Sigmoid colon (tissue), 7 donors: ENCODE data around the gene SMARCAL1. TPM values are rescaled to one million over a fixed set of nuclear protein-coding genes. Genes with fewer than 3 reads are reported as not detected.

Source experiments
- DNase-seq: peaks from one replicate; pipeline ENCODE4 v3.0.0-alpha.2; 2019
- H3K27ac ChIP-seq, 4 donors: fragments of 200-600 bp; sonication (generic); one replicate each; pipeline ENCODE4 v1.5.1; 2016 to 2019; ENCODE audit warnings: mild to moderate bottlenecking in 1 of 4
- H3K27me3 ChIP-seq, 3 donors: fragments of 200-600 bp; sonication (generic); one replicate each; pipeline ENCODE4 v1.5.1; 2019; ENCODE audit warnings: mild to moderate bottlenecking in 1 of 3
- H3K36me3 ChIP-seq, 4 donors: fragments of 200-600 bp; sonication (generic); one replicate each; pipeline ENCODE4 v1.5.1; 2016 to 2019
- H3K4me1 ChIP-seq, 4 donors: fragments of 200-600 bp; sonication (generic); one replicate each; pipeline ENCODE4 v1.5.1; 2017 to 2019
- H3K4me3 ChIP-seq, 4 donors: fragments of 200-600 bp; sonication (generic); one replicate each; pipeline ENCODE4 v1.5.1; 2017 to 2019; ENCODE audit warnings: mild to moderate bottlenecking in 2 of 4, moderate library complexity in 1 of 4
- H3K9me3 ChIP-seq, 4 donors: fragments of 200-600 bp in 3 of 4; sonication (generic) in 3 of 4; one replicate each; pipeline versions ENCODE4 v1.5.1 to v1.6.1; 2013 to 2019
- EP300 ChIP-seq, 4 donors: sonication (generic); formaldehyde crosslinking; IDR thresholded peaks; one replicate each; pipeline ENCODE4 v1.6.1; 2017; ENCODE audit warnings: antibody characterized with exemption in 4 of 4
- POLR2A ChIP-seq, 2 donors: fragments of 450-650 bp; IDR thresholded peaks; one replicate each; pipeline ENCODE4 v1.6.1; 2016; ENCODE audit warnings: antibody characterized with exemption in 2 of 2, mild to moderate bottlenecking in 2 of 2, moderate library complexity in 2 of 2
- POLR2AphosphoS5 ChIP-seq, 4 donors: sonication (generic); formaldehyde crosslinking; IDR thresholded peaks; one replicate each; pipeline ENCODE4 v1.6.1; 2017; ENCODE audit warnings: antibody characterized with exemption in 4 of 4
- WGBS, 2 donors: extraction: QIAGEN DNeasy Blood & Tissue Kit; methylation state at CpG; one replicate each; pipeline ENCODE4 v1.1.7; 2013; 5-methylcytosine and 5-hydroxymethylcytosine counted together
- intact Hi-C: fragments of 100-400 bp; cut with DNase I; formaldehyde crosslinking; loops from one replicate; pipeline ENCODE4 v1.15.1; 2023
- polyA plus RNA-seq, 3 donors: library from polyadenylated mRNA; stranded (reverse); fragments of 200-250 nt; gene quantifications; one replicate each; pipeline ENCODE4 v1.2.3, GENCODE V29; 2013
- total RNA-seq, 4 donors: library from RNA; depleted of rRNA; stranded (reverse); fragments of >200 nt; gene quantifications; one replicate each; pipeline ENCODE4 v1.1.0, GENCODE V29; 2016
- TF ChIP-seq, protein P1 (sequence below), 4 experiments: fragments of 450-650 bp in 3 of 4; fragments of 200-600 bp in 1 of 4; IDR thresholded peaks; one replicate each; pipeline ENCODE4 v1.5.1; 2016 to 2019; ENCODE audit warnings: antibody characterized with exemption in 4 of 4, mild to moderate bottlenecking in 3 of 4, moderate library complexity in 2 of 4
- donor health status: healthy with polysubstance abuse.
- donor health status: Bipolar disorder and iron deficiency.
- donor health status: healthy.

The SMARCAL1 gene
- total and polyA plus RNA-seq, 7 donors = 7.5 to 21.3 (median 12.3) TPM

GRCh38 chr2:216525972-216526371 lies 113.7 kb downstream of the SMARCAL1 start:
- no peaks in the 10 kb centered on the region for H3K9me3 ChIP-seq
- no peak overlapping the region for H3K4me3 ChIP-seq
- DNase-seq = no peak
- H3K4me1 ChIP-seq = no peaks in the 10 kb centered on the region
- H3K27ac ChIP-seq = no peak overlapping the region
- no peaks in the 10 kb centered on the region for H3K27me3 ChIP-seq
- TF ChIP-seq, protein P1, sequence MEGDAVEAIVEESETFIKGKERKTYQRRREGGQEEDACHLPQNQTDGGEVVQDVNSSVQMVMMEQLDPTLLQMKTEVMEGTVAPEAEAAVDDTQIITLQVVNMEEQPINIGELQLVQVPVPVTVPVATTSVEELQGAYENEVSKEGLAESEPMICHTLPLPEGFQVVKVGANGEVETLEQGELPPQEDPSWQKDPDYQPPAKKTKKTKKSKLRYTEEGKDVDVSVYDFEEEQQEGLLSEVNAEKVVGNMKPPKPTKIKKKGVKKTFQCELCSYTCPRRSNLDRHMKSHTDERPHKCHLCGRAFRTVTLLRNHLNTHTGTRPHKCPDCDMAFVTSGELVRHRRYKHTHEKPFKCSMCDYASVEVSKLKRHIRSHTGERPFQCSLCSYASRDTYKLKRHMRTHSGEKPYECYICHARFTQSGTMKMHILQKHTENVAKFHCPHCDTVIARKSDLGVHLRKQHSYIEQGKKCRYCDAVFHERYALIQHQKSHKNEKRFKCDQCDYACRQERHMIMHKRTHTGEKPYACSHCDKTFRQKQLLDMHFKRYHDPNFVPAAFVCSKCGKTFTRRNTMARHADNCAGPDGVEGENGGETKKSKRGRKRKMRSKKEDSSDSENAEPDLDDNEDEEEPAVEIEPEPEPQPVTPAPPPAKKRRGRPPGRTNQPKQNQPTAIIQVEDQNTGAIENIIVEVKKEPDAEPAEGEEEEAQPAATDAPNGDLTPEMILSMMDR (IDR thresholded peaks at IDR 0.05) = no peak
- TF ChIP-seq POLR2A (IDR thresholded peaks at IDR 0.05) (no peak), EP300 (IDR thresholded peaks at IDR 0.05) (no peak)
- WGBS, 2 donors = 75 to 85% methylated on average over 4 of the region's 4 CpGs
- H3K36me3 ChIP-seq = no peaks in the 10 kb centered on the region
- intact Hi-C loops = no loop called here

- Histone ChIP-seq H3K4me3 (no peak overlapping the region), H3K9me3 (no peaks in the 10 kb centered on the region), H3K27me3 (no peaks in the 10 kb centered on the region), H3K27ac (no peak overlapping the region), H3K36me3 (no peaks in the 10 kb centered on the region), H3K4me1 (no peaks in the 10 kb centered on the region)
- DNase-seq = no peak
- intact Hi-C loops = no loop called here
- 90 to 93% methylated on average over 1 of the region's 1 CpG for WGBS, 2 donors
- TF ChIP-seq EP300 (IDR thresholded peaks at IDR 0.05) (no peak), POLR2A (IDR thresholded peaks at IDR 0.05) (no peak), POLR2AphosphoS5 (IDR thresholded peaks at IDR 0.05) (no peak)
- TF ChIP-seq, protein P1 (IDR thresholded peaks at IDR 0.05) = no peak
Measured at GRCh38 chr2:216526939-216527338, 114.7 kb downstream of the SMARCAL1 start.

DNA sequence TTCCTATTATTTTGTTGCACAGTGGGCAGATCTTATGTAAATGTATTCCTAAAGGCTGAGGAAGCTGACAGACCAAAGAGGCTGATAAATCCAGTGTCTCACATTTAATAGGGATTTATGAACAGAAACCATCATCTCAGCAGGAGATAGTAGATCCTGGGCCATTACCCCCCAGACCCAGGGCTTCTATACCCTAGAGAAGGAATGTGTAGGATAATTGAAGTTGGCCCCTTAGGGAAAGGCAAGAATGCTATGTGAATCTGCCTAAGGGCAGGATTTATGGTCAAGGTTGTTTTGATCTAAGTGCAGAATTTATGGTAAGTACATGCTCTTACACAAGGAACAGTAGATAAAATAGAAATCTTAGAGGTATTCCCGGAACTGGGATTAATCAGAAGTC lies 115.3 kb downstream of the SMARCAL1 start:
- H3K4me3 ChIP-seq = no peak overlapping the region
- intact Hi-C loops = no loop called here
- no peaks in the 10 kb centered on the region for H3K4me1 ChIP-seq
- no peak for DNase-seq
- no peaks in the 10 kb centered on the region for H3K9me3 ChIP-seq
- WGBS, 2 donors = 85 to 92% methylated on average over 1 of the region's 1 CpG
- H3K27me3 ChIP-seq = no peaks in the 10 kb centered on the region
- no peak overlapping the region for H3K27ac ChIP-seq
- H3K36me3 ChIP-seq = no peaks in the 10 kb centered on the region
- TF ChIP-seq, protein P1 (IDR thresholded peaks at IDR 0.05) = no peak
- TF ChIP-seq EP300 (IDR thresholded peaks at IDR 0.05) = no peak
- TF ChIP-seq POLR2AphosphoS5 (IDR thresholded peaks at IDR 0.05) = no peak
- no peak for TF ChIP-seq POLR2A (IDR thresholded peaks at IDR 0.05)

DNA sequence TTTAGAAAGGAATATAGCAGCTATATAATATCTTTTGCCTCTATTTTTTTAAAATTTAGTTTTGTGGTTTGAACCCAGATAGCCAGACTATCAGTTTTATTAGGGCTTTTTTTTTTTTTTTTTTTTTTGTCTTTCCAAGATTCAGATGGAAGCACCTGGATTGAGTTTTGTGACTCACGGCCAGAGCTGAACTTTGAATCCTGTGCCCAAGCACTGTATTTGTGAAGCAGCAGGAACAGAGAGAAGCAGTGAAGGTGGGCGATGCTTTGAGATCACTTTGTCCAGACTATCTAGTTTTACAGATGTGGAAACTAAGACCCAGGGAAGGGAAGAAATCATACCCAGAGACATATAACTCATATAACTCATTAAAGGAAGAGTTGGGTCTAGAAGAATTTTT lies 120.3 kb downstream of the SMARCAL1 start:
- H3K27ac ChIP-seq = peak overlapping the region in 1 of 4 donors; percentile 87
- TF ChIP-seq EP300 (IDR thresholded peaks at IDR 0.05) (no peak), POLR2AphosphoS5 (IDR thresholded peaks at IDR 0.05) (no peak)
- TF ChIP-seq, protein P1 (IDR thresholded peaks at IDR 0.05) = no peak
- 22 to 69% methylated on average over 2 of the region's 2 CpGs for WGBS, 2 donors

More for the DNA sequence above, 120.3 kb downstream of the SMARCAL1 start:
- no peak overlapping the region for H3K4me3 ChIP-seq
- no peak for DNase-seq
- intact Hi-C loops = no loop called here
- peaks cover 0 to 24% (median 21%) of the 10 kb centered on the region in 4 donors for H3K4me1 ChIP-seq
- H3K36me3 ChIP-seq = no peaks in the 10 kb centered on the region
- no peaks in the 10 kb centered on the region for H3K9me3 ChIP-seq
- no peaks in the 10 kb centered on the region for H3K27me3 ChIP-seq

Other genes with a start within 250 kb of the SMARCAL1 start
- gene MARCHF4, start 40.0 kb upstream of the SMARCAL1 start, total RNA-seq = under 1 TPM in 2 of 4 donors, not detected in 2; under 0.01 to 0.14 TPM
- under 1 TPM in 1 of 3 donors, not detected in 2; 0.20 TPM for gene MARCHF4, start 40.0 kb upstream of the SMARCAL1 start, polyA plus RNA-seq
- 1,000 to 10,000 TPM in 3 of 4 donors, 100 to 1,000 TPM in 1; 991 to 2,007 (median 1,382) TPM for gene RPL37A, start 86.4 kb downstream of the SMARCAL1 start, total RNA-seq
- gene RPL37A, start 86.4 kb downstream of the SMARCAL1 start, polyA plus RNA-seq = 1,000 to 10,000 TPM; 3,342 to 6,789 (median 3,480) TPM
- gene IGFBP2, start 220.9 kb downstream of the SMARCAL1 start, total RNA-seq = 10 to 100 TPM in 3 of 4 donors, 1 to 10 TPM in 1; 6.3 to 45.7 (median 21.9) TPM
- 10 to 100 TPM; 30.8 to 33.5 (median 33.0) TPM for gene IGFBP2, start 220.9 kb downstream of the SMARCAL1 start, polyA plus RNA-seq